ENCODE measurements around the gene ICA1L.
"Not testable (repeated sequence)": the region's sequence is repeated elsewhere in the genome, so short reads cannot be mapped to it uniquely, and the experiment has no call there.

The ICA1L gene

DNA sequence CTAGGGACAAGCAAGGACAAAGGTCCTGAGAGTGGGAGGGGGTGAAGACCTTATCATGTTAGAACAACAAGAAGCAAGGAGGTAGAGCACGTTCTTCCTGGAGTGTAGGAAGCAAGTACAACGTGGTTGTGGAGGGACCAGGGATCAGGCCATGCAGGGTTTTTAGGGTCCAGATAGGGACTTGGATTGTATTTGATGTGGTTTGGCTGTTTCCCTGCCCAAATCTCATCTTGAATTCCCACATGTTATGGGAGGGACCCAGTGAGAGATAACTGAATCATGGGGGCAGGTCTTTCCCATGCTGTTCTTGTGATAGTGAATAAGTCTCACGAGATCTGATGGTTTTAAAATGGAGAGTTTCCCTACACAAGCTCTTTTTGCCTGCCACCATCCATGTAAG is 53.2 kb downstream of the ICA1L start:
- TF ChIP-seq, protein P1, sequence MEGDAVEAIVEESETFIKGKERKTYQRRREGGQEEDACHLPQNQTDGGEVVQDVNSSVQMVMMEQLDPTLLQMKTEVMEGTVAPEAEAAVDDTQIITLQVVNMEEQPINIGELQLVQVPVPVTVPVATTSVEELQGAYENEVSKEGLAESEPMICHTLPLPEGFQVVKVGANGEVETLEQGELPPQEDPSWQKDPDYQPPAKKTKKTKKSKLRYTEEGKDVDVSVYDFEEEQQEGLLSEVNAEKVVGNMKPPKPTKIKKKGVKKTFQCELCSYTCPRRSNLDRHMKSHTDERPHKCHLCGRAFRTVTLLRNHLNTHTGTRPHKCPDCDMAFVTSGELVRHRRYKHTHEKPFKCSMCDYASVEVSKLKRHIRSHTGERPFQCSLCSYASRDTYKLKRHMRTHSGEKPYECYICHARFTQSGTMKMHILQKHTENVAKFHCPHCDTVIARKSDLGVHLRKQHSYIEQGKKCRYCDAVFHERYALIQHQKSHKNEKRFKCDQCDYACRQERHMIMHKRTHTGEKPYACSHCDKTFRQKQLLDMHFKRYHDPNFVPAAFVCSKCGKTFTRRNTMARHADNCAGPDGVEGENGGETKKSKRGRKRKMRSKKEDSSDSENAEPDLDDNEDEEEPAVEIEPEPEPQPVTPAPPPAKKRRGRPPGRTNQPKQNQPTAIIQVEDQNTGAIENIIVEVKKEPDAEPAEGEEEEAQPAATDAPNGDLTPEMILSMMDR (IDR thresholded peaks at IDR 0.05; ENCODE audit: extremely low read depth, missing control alignments) = no peak
- no peak for DNase-seq (ENCODE audit: low spot score)

DNA sequence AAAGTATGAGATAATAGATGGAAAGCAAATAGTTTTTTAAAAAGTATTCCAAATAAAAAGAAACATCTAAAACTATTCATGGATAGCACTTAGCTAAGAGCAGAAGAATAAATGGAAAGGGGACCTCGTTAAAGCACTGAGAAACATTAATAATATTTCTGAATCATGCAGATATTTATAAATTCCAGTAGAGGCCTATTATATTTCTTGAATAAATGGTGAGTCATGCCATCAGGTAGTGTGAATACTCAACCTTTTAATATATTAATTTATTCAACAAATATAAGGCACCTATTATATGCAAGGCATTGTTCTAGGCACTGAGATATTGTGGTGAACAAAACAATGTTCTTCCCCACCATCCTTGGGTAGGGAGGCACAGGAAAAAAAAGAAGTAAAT is 53.8 kb downstream of the ICA1L start:
- TF ChIP-seq, protein P1 (IDR thresholded peaks at IDR 0.05; ENCODE audit: extremely low read depth, missing control alignments) = no peak
- DNase-seq (ENCODE audit: low spot score) = no peak

GRCh38 chr2:202815548-202816360 is 55.8 kb downstream of the ICA1L start:
- TF ChIP-seq, protein P1 (IDR thresholded peaks at IDR 0.05; ENCODE audit: extremely low read depth, missing control alignments) = no peak
- DNase-seq (ENCODE audit: low spot score) = no peak

DNA sequence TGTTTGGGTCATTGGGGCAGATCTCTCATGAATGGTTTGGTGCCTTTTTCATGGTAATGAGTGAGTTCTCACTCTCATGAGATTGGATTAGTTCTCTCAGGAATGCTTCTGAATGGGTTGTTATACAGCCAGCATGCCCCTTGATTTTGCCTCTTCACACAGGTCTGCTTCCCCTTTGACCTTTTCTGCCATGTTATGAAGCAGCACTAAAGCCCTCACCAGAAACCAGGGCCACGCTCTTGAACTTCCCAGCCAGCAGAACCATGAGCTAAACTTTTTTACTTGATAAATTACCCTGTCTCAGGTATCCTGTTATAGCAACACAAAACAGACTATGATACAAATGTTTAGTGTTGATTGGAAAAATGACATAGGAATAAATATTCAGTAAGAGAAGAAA is 57.3 kb downstream of the ICA1L start:
- DNase-seq (ENCODE audit: low spot score) = no peak
- TF ChIP-seq, protein P1 (IDR thresholded peaks at IDR 0.05; ENCODE audit: extremely low read depth, missing control alignments) = no peak

DNA sequence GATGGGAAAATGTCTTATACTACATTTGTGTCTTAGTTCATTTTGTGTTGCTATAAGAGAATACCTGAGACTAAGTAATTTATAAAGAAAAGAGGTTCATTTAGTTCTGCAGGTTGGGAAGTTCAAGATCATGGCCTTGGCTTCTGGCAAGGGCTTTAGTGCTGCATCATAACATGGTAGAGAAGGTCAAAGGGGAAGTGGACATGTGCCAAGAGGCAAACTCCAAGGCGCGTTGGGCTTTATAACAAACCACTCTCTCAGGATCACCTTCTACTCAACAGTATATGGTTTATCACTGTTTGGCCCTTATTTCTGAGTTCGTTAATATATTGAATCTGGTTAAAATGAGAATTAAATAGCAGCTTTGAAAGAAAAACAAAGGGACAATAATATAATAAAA is 58.2 kb downstream of the ICA1L start:
- TF ChIP-seq, protein P1 (IDR thresholded peaks at IDR 0.05; ENCODE audit: extremely low read depth, missing control alignments) = no peak
- DNase-seq (ENCODE audit: low spot score) = no peak

DNA sequence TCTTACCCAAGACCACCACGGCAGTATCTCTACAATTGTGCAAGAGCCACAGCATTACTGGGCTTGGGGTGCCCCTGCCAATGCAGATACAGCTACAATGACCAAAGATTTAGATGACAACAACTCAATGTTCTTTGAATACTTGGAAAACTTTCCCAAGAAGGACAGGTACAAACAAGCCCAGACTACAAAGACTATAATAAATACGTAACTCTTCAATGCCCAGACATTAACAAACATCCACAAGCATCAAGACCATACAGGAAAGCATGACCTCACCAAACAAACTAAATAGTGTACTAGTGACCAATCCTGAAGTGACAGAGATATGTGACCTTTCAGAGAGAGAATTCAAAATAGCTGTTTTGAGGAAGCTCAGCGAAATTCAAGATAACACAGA is 62.8 kb downstream of the ICA1L start:
- no peak for DNase-seq (ENCODE audit: low spot score)

GRCh38 chr2:202807431-202808138 is 64.0 kb downstream of the ICA1L start:
- DNase-seq (ENCODE audit: low spot score) = not testable (repeated sequence)

More for the DNA sequence above, 62.8 kb downstream of the ICA1L start:
- TF ChIP-seq, protein P1 (IDR thresholded peaks at IDR 0.05; ENCODE audit: extremely low read depth, missing control alignments) = no peak

GRCh38 chr2:202805911-202806310 is 65.7 kb downstream of the ICA1L start:
- not testable (repeated sequence) for DNase-seq (ENCODE audit: low spot score)
